HG02981 (cell line): Measurements from ENCODE around the gene SYNRG.

ENCODE experiments used
- ATAC-seq: cut with Tn5 transposase; IDR thresholded peaks from one replicate; pipeline ENCODE4 v1.9.1; 2021; ENCODE audit warnings: mild to moderate bottlenecking, moderate library complexity; ENCODE audit not compliant: unreplicated experiment

SYNRG gene

GRCh38 chr17:37476431-37477120 lies 132.6 kb downstream of the SYNRG start:
- ATAC-seq, result no peak

GRCh38 chr17:37475731-37476420 lies 133.3 kb downstream of the SYNRG start:
- ATAC-seq, result no peak

- no peak for ATAC-seq
These were observed 139.0 kb downstream of the SYNRG start for GRCh38 chr17:37470181-37470580.

- no peak for ATAC-seq
These were observed 142.7 kb downstream of the SYNRG start for GRCh38 chr17:37466471-37466870.

GRCh38 chr17:37465069-37465616 lies 144.1 kb downstream of the SYNRG start:
- no peak for ATAC-seq
